NCI-H446 treated with DMSO at 0.1 percent for 48 hours (cell line): ENCODE results near the gene LURAP1L.

Experiments used
- DNase-seq: peaks from one replicate; lab custom pipeline; 2025; lab: John Stamatoyannopoulos, UW

The LURAP1L gene

GRCh38 chr9:12813960-12814876, 39.4 kb downstream of the LURAP1L start:
- peak; percentile 95 for DNase-seq

- DNase-seq = no peak
Observed at GRCh38 chr9:12814877-12815237, 40.0 kb downstream of the LURAP1L start.

GRCh38 chr9:12815888-12816287, 41.1 kb downstream of the LURAP1L start:
- no peak for DNase-seq

- no peak for DNase-seq
Observed at GRCh38 chr9:12816656-12817101, 41.9 kb downstream of the LURAP1L start.

GRCh38 chr9:12817702-12818101, 42.9 kb downstream of the LURAP1L start:
- DNase-seq = no peak

GRCh38 chr9:12818431-12819000, 43.7 kb downstream of the LURAP1L start:
- no peak for DNase-seq

- DNase-seq = no peak
Observed at GRCh38 chr9:12819436-12820185, 44.8 kb downstream of the LURAP1L start.

- DNase-seq = no peak
Observed at GRCh38 chr9:12822111-12822510, 47.3 kb downstream of the LURAP1L start.

- DNase-seq = no peak
Observed at GRCh38 chr9:12826924-12827565, 52.2 kb downstream of the LURAP1L start.

- DNase-seq = no peak
Observed at GRCh38 chr9:12833701-12834100, 58.9 kb downstream of the LURAP1L start.

- DNase-seq = no peak
Observed at GRCh38 chr9:12838546-12838945, 63.7 kb downstream of the LURAP1L start.

GRCh38 chr9:12843735-12844134, 68.9 kb downstream of the LURAP1L start:
- no peak for DNase-seq

- peak; percentile 54 for DNase-seq
Observed at GRCh38 chr9:12846035-12846434, 71.2 kb downstream of the LURAP1L start.

GRCh38 chr9:12847561-12847960, 72.7 kb downstream of the LURAP1L start:
- no peak for DNase-seq

GRCh38 chr9:12849486-12850003, 74.7 kb downstream of the LURAP1L start:
- DNase-seq = no peak

GRCh38 chr9:12851341-12852090, 76.7 kb downstream of the LURAP1L start:
- no peak for DNase-seq

GRCh38 chr9:12853051-12853450, 78.2 kb downstream of the LURAP1L start:
- DNase-seq = no peak

- DNase-seq = no peak
Observed at GRCh38 chr9:12854221-12854620, 79.4 kb downstream of the LURAP1L start.

GRCh38 chr9:12855066-12855465, 80.2 kb downstream of the LURAP1L start:
- no peak for DNase-seq

- DNase-seq = no peak
Observed at GRCh38 chr9:12856603-12857002, 81.8 kb downstream of the LURAP1L start.

GRCh38 chr9:12859704-12860251, 85.0 kb downstream of the LURAP1L start:
- DNase-seq = no peak
